Adrenal gland (tissue), 12 donors: ENCODE measurements around the gene ARHGEF4. TPM values are rescaled to one million over a fixed set of nuclear protein-coding genes. Genes with fewer than 3 reads are reported as not detected.
A peak's percentile ranks its signal among the peaks of the same experiment; 100 is the strongest.

Experiments
- DNase-seq, 7 donors: peaks; one replicate each; pipeline ENCODE4 v3.0.0-alpha.2; 2019 to 2020
- H3K27ac ChIP-seq, 5 donors: fragments of 200-600 bp; sonication (generic) in 4 of 5; 1 replicate in 3 of 5; 2 replicates in 2 of 5; pipeline versions ENCODE4 v1.5.1 to v1.8.0; 2016 to 2020; ENCODE audit warnings: mild to moderate bottlenecking in 1 of 5
- H3K27me3 ChIP-seq: fragments of 200-600 bp; 2 replicates; pipeline ENCODE4 v1.8.0; 2021
- H3K36me3 ChIP-seq, 2 donors: fragments of 200-600 bp; replicated peaks in 1 of 2; 1 replicate in 1 of 2; 2 replicates in 1 of 2; pipeline versions ENCODE4 v1.5.1 to v1.8.0; 2018 to 2022
- H3K4me1 ChIP-seq, 2 donors: fragments of 200-600 bp; replicated peaks in 1 of 2; 1 replicate in 1 of 2; 2 replicates in 1 of 2; pipeline versions ENCODE4 v1.5.1 to v1.8.0; 2018 to 2021
- H3K4me3 ChIP-seq, 4 donors: fragments of 200-600 bp; sonication (generic) in 3 of 4; one replicate each; pipeline ENCODE4 v1.5.1; 2016 to 2018
- H3K9me3 ChIP-seq, 3 donors: fragments of 200-600 bp; sonication (generic) in 1 of 3; replicated peaks in 1 of 3; 1 replicate in 2 of 3; 2 replicates in 1 of 3; pipeline versions ENCODE4 v1.5.1 to v1.8.0; 2016 to 2021
- CTCF ChIP-seq, 6 experiments: fragments of 450-650 bp in 4 of 6; fragments of 200-600 bp in 2 of 6; sonication (generic) in 1 of 6; IDR thresholded peaks; 1 replicate in 5 of 6; 2 replicates in 1 of 6; pipeline versions ENCODE4 v1.5.1 to v1.8.0; 2016 to 2021; ENCODE audit warnings: antibody characterized with exemption in 6 of 6, mild to moderate bottlenecking in 2 of 6, moderate library complexity in 1 of 6
- POLR2A ChIP-seq, 2 donors: fragments of 450-650 bp; IDR thresholded peaks; one replicate each; pipeline ENCODE4 v1.6.1; 2017; ENCODE audit warnings: antibody characterized with exemption in 2 of 2, mild to moderate bottlenecking in 2 of 2, moderate library complexity in 1 of 2
- WGBS, 4 donors: extraction: QIAGEN DNeasy Blood & Tissue Kit in 2 of 4; methylation state at CpG; one replicate each; pipeline versions ENCODE4 v1.1.5 to v1.1.7; 2013 to 2017; 5-methylcytosine and 5-hydroxymethylcytosine counted together
- intact Hi-C, 2 donors: fragments of 100-400 bp; cut with DNase I; formaldehyde crosslinking; loops; one replicate each; pipeline versions ENCODE4 v1.14.1 to v1.15.0; 2022 to 2023
- polyA plus RNA-seq, 3 donors: library from polyadenylated mRNA; stranded (reverse); fragments of 200-250 nt in 2 of 3; fragments of 350-450 nt in 1 of 3; fragmentation: Illumina TruSeq in 1 of 3; extraction: RNeasy Lipid Tissue Mini Kit (QIAGEN cat#74804) in 1 of 3; gene quantifications; one replicate each; pipeline ENCODE4 v1.2.3, GENCODE V29; 2013 to 2014
- small RNA-seq, 2 donors: library from RNA; depleted of rRNA; stranded (forward); fragments of <200 nt; gene quantifications; one replicate each; pipeline ENCODE3, GENCODE V24; 2016
- total RNA-seq, 9 donors: library from RNA; depleted of rRNA in 4 of 9; stranded (reverse); fragments of >200 nt in 4 of 9; fragments of 120-200 nt in 1 of 9; fragmentation: NEBNext Ultra II Directional in 1 of 9; extraction: Animal tissue kit (Norgen Biotek cat#: 25700) in 1 of 9; gene quantifications; one replicate each; pipeline versions ENCODE4 v1.1.0 to v1.2.4, GENCODE V29; 2013 to 2023
- donor health status: healthy with polysubstance abuse.
- donor health status: Bipolar disorder and iron deficiency.
- donor health status: DM: yes; HTN: yes; CAD: no.
- donor health status: DM: no; HTN: no; CAD: no.
- donor health status: DM: no; HTN: no; CAD: no.
- donor health status: DM: yes; HTN: yes; CAD: no.

ARHGEF4 gene
- total and polyA plus RNA-seq, 12 donors = 0.97 to 40.4 (median 5.1) TPM

GRCh38 chr2:131094463-131095281, 258.0 kb downstream of the ARHGEF4 start:
- no peaks in the 10 kb centered on the region for H3K9me3 ChIP-seq
- H3K27me3 ChIP-seq = no peaks in the 10 kb centered on the region
- 67 to 73% (median 68%) methylated on average over 22 of the region's 22 CpGs for WGBS, 4 donors
- no peak for DNase-seq
- intact Hi-C loops = no loop called here
- peaks cover 0 to 26% of the 10 kb centered on the region in 2 donors for H3K4me1 ChIP-seq
- peak overlapping the region in 1 of 4 donors; percentile 100 for H3K4me3 ChIP-seq
- H3K27ac ChIP-seq = peak overlapping the region in 3 of 5 donors; percentile 98 to 100 (median 98)
- no peak for TF ChIP-seq CTCF (IDR thresholded peaks at IDR 0.05)
- no peak for TF ChIP-seq POLR2A (IDR thresholded peaks at IDR 0.05)
- no peaks in the 10 kb centered on the region for H3K36me3 ChIP-seq

Small RNAs within 50 kb of the gene (small RNA-seq; reads per million reads assigned to genes)
- gene RF00423 = 0 reads per million in 2 donors

Other genes starting within 250 kb of the ARHGEF4 start
- 1 to 10 TPM in 1 of 9 donors, under 1 TPM in 3, not detected in 5; 0.11 to 1.4 (median 0.40) TPM for gene CFC1, start 237.3 kb upstream of the ARHGEF4 start, total RNA-seq
- gene CFC1, start 237.3 kb upstream of the ARHGEF4 start, polyA plus RNA-seq = 1 to 10 TPM in 2 of 3 donors, not detected in 1; 4.9 to 6.0 TPM
- under 1 TPM in 1 of 9 donors, not detected in 8; 0.17 TPM for gene POTEJ, start 225.5 kb upstream of the ARHGEF4 start, total RNA-seq
- gene POTEJ, start 225.5 kb upstream of the ARHGEF4 start, polyA plus RNA-seq = not detected
- gene GPR148, start 107.8 kb upstream of the ARHGEF4 start, total RNA-seq = not detected
- not detected for gene GPR148, start 107.8 kb upstream of the ARHGEF4 start, polyA plus RNA-seq
- 1 to 10 TPM in 1 of 9 donors, under 1 TPM in 4, not detected in 4; 0.08 to 1.2 (median 0.71) TPM for gene AMER3, start 81.4 kb upstream of the ARHGEF4 start, total RNA-seq
- 1 to 10 TPM in 1 of 3 donors, under 1 TPM in 2; 0.13 to 1.2 (median 0.46) TPM for gene AMER3, start 81.4 kb upstream of the ARHGEF4 start, polyA plus RNA-seq